SK-N-SH (cell line): Measurements from ENCODE around the gene RPH3AL.

Source experiments
- CTCF ChIP-seq: fragments of 200-600 bp; sonication (generic); IDR thresholded peaks from 2 replicates; pipeline ENCODE4 v1.6.1; 2017; ENCODE audit warnings: antibody characterized with exemption, mild to moderate bottlenecking, moderate library complexity
- FOXM1 ChIP-seq: IDR thresholded peaks from 2 replicates; pipeline ENCODE4 v1.4.0; 2012; ENCODE audit warnings: low read depth, mild to moderate bottlenecking
- NRF1 ChIP-seq: IDR thresholded peaks from 2 replicates; pipeline ENCODE4 v1.6.1; 2012; ENCODE audit warnings: low read depth, mild to moderate bottlenecking, low read length
- RCOR1 ChIP-seq: fragments of 150-350 bp; IDR thresholded peaks from 2 replicates; pipeline ENCODE4 v1.6.1; 2017; ENCODE audit warnings: antibody characterized with exemption, low read length
- TCF12 ChIP-seq: IDR thresholded peaks from 2 replicates; pipeline ENCODE4 v1.4.0; 2012
- YY1 ChIP-seq: IDR thresholded peaks from 2 replicates; pipeline ENCODE4 v1.4.0; 2012; ENCODE audit warnings: low read depth, mild to moderate bottlenecking

- TF ChIP-seq CTCF (no peak), NRF1 (no peak), FOXM1 (no peak), RCOR1 (no peak), TCF12 (no peak), YY1 (no peak)
Measured at GRCh38 chr17:337022-337420, 15.6 kb downstream of the RPH3AL start.
